Measurements from ENCODE around the gene TOM1L1.

TOM1L1 gene

DNA sequence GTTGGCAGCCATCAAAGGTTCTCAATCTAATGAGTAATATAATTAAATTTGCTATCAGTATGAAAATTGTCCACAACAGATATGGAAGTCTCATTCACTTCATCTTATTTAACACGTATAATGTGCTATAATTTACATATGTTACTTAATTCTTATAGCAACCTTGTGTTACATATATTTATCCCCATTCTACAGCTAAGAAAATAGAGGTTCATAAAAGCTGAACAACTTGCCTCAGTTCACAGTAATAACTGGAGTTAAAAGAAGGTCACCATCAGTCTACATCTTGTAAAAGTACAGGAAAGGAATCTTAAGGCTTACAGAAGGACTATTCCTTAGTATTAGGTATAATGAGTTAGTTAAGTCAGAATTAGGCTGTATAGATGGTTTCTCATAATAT, 95.8 kb downstream of the TOM1L1 start:
- Histone ChIP-seq H3K27ac (ENCODE audit: low read depth, low read length, poor library complexity, severe bottlenecking) (no peak overlapping the region), H4K20me1 (ENCODE audit: insufficient read depth, low read length) (no peaks in the 10 kb centered on the region)

DNA sequence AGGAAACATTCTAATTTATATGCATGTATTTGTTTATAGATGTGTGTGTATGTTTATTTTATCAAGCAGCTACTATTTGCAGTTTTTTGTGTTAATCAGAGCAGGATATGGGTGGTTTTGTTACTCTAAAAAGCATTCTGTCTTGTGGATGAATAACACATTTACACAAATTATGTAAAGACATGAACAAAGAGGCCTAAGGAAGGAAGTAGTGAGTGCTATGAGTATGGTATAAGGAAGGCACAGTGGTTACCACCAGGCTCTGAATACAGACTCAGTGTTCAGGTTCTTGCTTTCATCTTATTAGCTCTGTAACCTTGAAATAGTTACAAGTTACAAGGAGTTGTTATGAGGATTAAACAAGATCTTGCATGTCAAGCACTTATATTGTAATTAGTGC, 101.8 kb downstream of the TOM1L1 start:
- no peaks in the 10 kb centered on the region for H3K9me3 ChIP-seq (ENCODE audit: low read length)
- no peak overlapping the region for H3K4me2 ChIP-seq (ENCODE audit: low read length)
- H3K9me2 ChIP-seq (ENCODE audit: low read depth, low read length), result no peaks in the 10 kb centered on the region
- H3K27me3 ChIP-seq (ENCODE audit: insufficient read depth, low read length), result no peaks in the 10 kb centered on the region
- no peak overlapping the region for H3K4me3 ChIP-seq (ENCODE audit: low read depth, low read length, poor library complexity, severe bottlenecking)
- H3K9ac ChIP-seq (ENCODE audit: low read length), result no peak overlapping the region
- no peak overlapping the region for H3K27ac ChIP-seq (ENCODE audit: low read depth, low read length, poor library complexity, severe bottlenecking)
- no peaks in the 10 kb centered on the region for H4K20me1 ChIP-seq (ENCODE audit: insufficient read depth, low read length)
- H2AFZ ChIP-seq (ENCODE audit: low read length), result no peak overlapping the region
- TF ChIP-seq, protein P1, sequence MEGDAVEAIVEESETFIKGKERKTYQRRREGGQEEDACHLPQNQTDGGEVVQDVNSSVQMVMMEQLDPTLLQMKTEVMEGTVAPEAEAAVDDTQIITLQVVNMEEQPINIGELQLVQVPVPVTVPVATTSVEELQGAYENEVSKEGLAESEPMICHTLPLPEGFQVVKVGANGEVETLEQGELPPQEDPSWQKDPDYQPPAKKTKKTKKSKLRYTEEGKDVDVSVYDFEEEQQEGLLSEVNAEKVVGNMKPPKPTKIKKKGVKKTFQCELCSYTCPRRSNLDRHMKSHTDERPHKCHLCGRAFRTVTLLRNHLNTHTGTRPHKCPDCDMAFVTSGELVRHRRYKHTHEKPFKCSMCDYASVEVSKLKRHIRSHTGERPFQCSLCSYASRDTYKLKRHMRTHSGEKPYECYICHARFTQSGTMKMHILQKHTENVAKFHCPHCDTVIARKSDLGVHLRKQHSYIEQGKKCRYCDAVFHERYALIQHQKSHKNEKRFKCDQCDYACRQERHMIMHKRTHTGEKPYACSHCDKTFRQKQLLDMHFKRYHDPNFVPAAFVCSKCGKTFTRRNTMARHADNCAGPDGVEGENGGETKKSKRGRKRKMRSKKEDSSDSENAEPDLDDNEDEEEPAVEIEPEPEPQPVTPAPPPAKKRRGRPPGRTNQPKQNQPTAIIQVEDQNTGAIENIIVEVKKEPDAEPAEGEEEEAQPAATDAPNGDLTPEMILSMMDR (IDR thresholded peaks at IDR 0.05; ENCODE audit: low read length), result no peak
- no peak for TF ChIP-seq EZH2 (IDR thresholded peaks at IDR 0.05; ENCODE audit: borderline replicate concordance, low read length)
- H3F3A ChIP-seq (ENCODE audit: insufficient read depth, low read length), result no peaks in the 10 kb centered on the region
- no peaks in the 10 kb centered on the region for H3K79me2 ChIP-seq (ENCODE audit: insufficient read depth, low read length)
- no peaks in the 10 kb centered on the region; the same call in 1 of the 2 replicates for H3K36me3 ChIP-seq (ENCODE audit: insufficient read depth, low read length)
- no peaks in the 10 kb centered on the region for H3K4me1 ChIP-seq (ENCODE audit: insufficient read depth, low read length, severe bottlenecking)

More for the DNA sequence above, 95.8 kb downstream of the TOM1L1 start:
- H3K9ac ChIP-seq (ENCODE audit: low read length), result no peak overlapping the region
- no peaks in the 10 kb centered on the region for H3F3A ChIP-seq (ENCODE audit: insufficient read depth, low read length)
- H3K4me1 ChIP-seq (ENCODE audit: insufficient read depth, low read length, severe bottlenecking), result no peaks in the 10 kb centered on the region
- H3K79me2 ChIP-seq (ENCODE audit: insufficient read depth, low read length), result no peaks in the 10 kb centered on the region
- H3K4me2 ChIP-seq (ENCODE audit: low read length), result no peak overlapping the region
- H3K27me3 ChIP-seq (ENCODE audit: insufficient read depth, low read length), result no peaks in the 10 kb centered on the region
- H3K9me3 ChIP-seq (ENCODE audit: low read length), result no peaks in the 10 kb centered on the region
- no peak overlapping the region for H3K4me3 ChIP-seq (ENCODE audit: low read depth, low read length, poor library complexity, severe bottlenecking)
- H3K36me3 ChIP-seq (ENCODE audit: insufficient read depth, low read length), result no peaks in the 10 kb centered on the region; the same call in 1 of the 2 replicates
- TF ChIP-seq EZH2 (IDR thresholded peaks at IDR 0.05; ENCODE audit: borderline replicate concordance, low read length), result no peak
- TF ChIP-seq, protein P1 (IDR thresholded peaks at IDR 0.05; ENCODE audit: low read length), result no peak
- no peaks in the 10 kb centered on the region for H3K9me2 ChIP-seq (ENCODE audit: low read depth, low read length)
- no peak overlapping the region for H2AFZ ChIP-seq (ENCODE audit: low read length)

GRCh38 chr17:55004484-55004883, 103.8 kb downstream of the TOM1L1 start:
- H2AFZ ChIP-seq (ENCODE audit: low read length), result no peak overlapping the region
- H3K4me1 ChIP-seq (ENCODE audit: insufficient read depth, low read length, severe bottlenecking), result no peaks in the 10 kb centered on the region
- H3K4me2 ChIP-seq (ENCODE audit: low read length), result no peak overlapping the region
- H4K20me1 ChIP-seq (ENCODE audit: insufficient read depth, low read length), result no peaks in the 10 kb centered on the region
- H3K36me3 ChIP-seq (ENCODE audit: insufficient read depth, low read length), result no peaks in the 10 kb centered on the region; the same call in 1 of the 2 replicates
- H3K4me3 ChIP-seq (ENCODE audit: low read depth, low read length, poor library complexity, severe bottlenecking), result no peak overlapping the region
- no peak overlapping the region for H3K27ac ChIP-seq (ENCODE audit: low read depth, low read length, poor library complexity, severe bottlenecking)
- no peaks in the 10 kb centered on the region for H3K27me3 ChIP-seq (ENCODE audit: insufficient read depth, low read length)
- H3F3A ChIP-seq (ENCODE audit: insufficient read depth, low read length), result no peaks in the 10 kb centered on the region
- no peak overlapping the region for H3K9ac ChIP-seq (ENCODE audit: low read length)
- H3K79me2 ChIP-seq (ENCODE audit: insufficient read depth, low read length), result no peaks in the 10 kb centered on the region
- H3K9me3 ChIP-seq (ENCODE audit: low read length), result no peaks in the 10 kb centered on the region
- TF ChIP-seq, protein P1 (IDR thresholded peaks at IDR 0.05; ENCODE audit: low read length), result no peak
- no peak for TF ChIP-seq EZH2 (IDR thresholded peaks at IDR 0.05; ENCODE audit: borderline replicate concordance, low read length)
- H3K9me2 ChIP-seq (ENCODE audit: low read depth, low read length), result no peaks in the 10 kb centered on the region
